Endothelial cell of umbilical vein (primary cell): ENCODE results near the gene TOP3A. TPM values are rescaled to one million over a fixed set of nuclear protein-coding genes. Genes with fewer than 3 reads are reported as not detected.

ENCODE experiments used
- BruUV-seq: library from RNA; stranded (reverse); fragments of 400-500 nt; replicated peaks from 2 replicates; lab custom pipeline; 2021; lab: Mats Ljungman, UMichigan
- CTCF ChIA-PET: fragments of 300-600, 350-600 bp; sonication (Branson Sonifier 250); formaldehyde crosslinking; loops from one replicate; lab custom pipeline; 2021; ENCODE audit warnings: antibody characterized with exemption, inconsistent platforms; lab: Charles Lee
- POLR2A ChIA-PET: fragments of 300-600, 350-600 bp; sonication (Branson Sonifier 250); formaldehyde crosslinking; loops from one replicate; lab custom pipeline; 2021; ENCODE audit warnings: antibody characterized with exemption, inconsistent platforms; lab: Charles Lee
- DNase-seq: peaks from one replicate; pipeline ENCODE4 v3.0.0-alpha.2; 2011; ENCODE audit warnings: low read depth, low spot score
- FAIRE-seq: peaks from 2 replicates; lab custom pipeline; 2011; peaks lifted over from hg19 to GRCh38; lab: Jason Lieb, UNC
- H2AFZ ChIP-seq: 2 replicates; pipeline ENCODE4 v1.6.0; 2012; ENCODE audit warnings: low read depth, low read length, control low read depth, inconsistent platforms
- H3K27ac ChIP-seq: 2 replicates; pipeline ENCODE4 v1.5.1; 2011; ENCODE audit warnings: low read depth, mild to moderate bottlenecking, control low read depth, low read length, moderate library complexity; ENCODE audit not compliant: insufficient read depth
- H3K27me3 ChIP-seq, 2 experiments: 2 replicates each; pipeline versions ENCODE4 v1.6.0 to v1.6.1; 2011; ENCODE audit warnings: low read length in 2 of 2, mixed read lengths in 1 of 2; ENCODE audit not compliant: control insufficient read depth in 2 of 2, insufficient read depth in 2 of 2
- H3K36me3 ChIP-seq, 2 experiments: 2 replicates in 1 of 2; 3 replicates in 1 of 2; pipeline ENCODE4 v1.5.1; 2011; ENCODE audit warnings: low read length in 2 of 2, mild to moderate bottlenecking in 1 of 2, moderate library complexity in 1 of 2; ENCODE audit not compliant: control insufficient read depth in 2 of 2, insufficient read depth in 2 of 2; ENCODE audit errors: extremely low read depth in 1 of 2
- H3K4me1 ChIP-seq: 3 replicates; pipeline ENCODE4 v1.5.1; 2011; ENCODE audit warnings: mild to moderate bottlenecking, low read length; ENCODE audit not compliant: control insufficient read depth, insufficient read depth; ENCODE audit errors: extremely low read depth
- H3K4me2 ChIP-seq: 2 replicates; pipeline ENCODE4 v1.6.1; 2011; ENCODE audit warnings: low read length, control low read depth, mixed read lengths; ENCODE audit not compliant: insufficient read depth
- H3K4me3 ChIP-seq, 3 experiments: fragments of 200-600 bp in 1 of 3; sonication (generic), shearing (Covaris generic) in 1 of 3; replicated peaks in 1 of 3; 2 replicates each; pipeline ENCODE4 v1.5.1; 2011 to 2016; ENCODE audit warnings: control low read depth in 3 of 3, low read length in 3 of 3, mild to moderate bottlenecking in 2 of 3, inconsistent platforms in 1 of 3, low read depth in 1 of 3, moderate library complexity in 1 of 3; ENCODE audit not compliant: insufficient read depth in 1 of 3
- H3K79me2 ChIP-seq: 2 replicates; pipeline ENCODE4 v1.6.0; 2012; ENCODE audit warnings: low read length, inconsistent platforms; ENCODE audit not compliant: control insufficient read depth, insufficient read depth
- H3K9ac ChIP-seq: replicated peaks from 2 replicates; pipeline ENCODE3; 2011; ENCODE audit warnings: low read length, control low read depth; ENCODE audit not compliant: insufficient read depth; ENCODE audit errors: extremely low read depth
- H3K9me1 ChIP-seq: replicated peaks from 3 replicates; pipeline ENCODE4 v1.6.0; 2011; ENCODE audit warnings: mild to moderate bottlenecking, low read length; ENCODE audit not compliant: control insufficient read depth, insufficient read depth; ENCODE audit errors: extremely low read depth
- H3K9me3 ChIP-seq: replicated peaks from 2 replicates; pipeline ENCODE4 v1.5.1; 2012; ENCODE audit warnings: low read length, inconsistent platforms; ENCODE audit not compliant: control insufficient read depth, insufficient read depth
- H4K20me1 ChIP-seq: replicated peaks from 2 replicates; pipeline ENCODE3; 2011; ENCODE audit warnings: mild to moderate bottlenecking, low read length; ENCODE audit not compliant: control insufficient read depth, insufficient read depth; ENCODE audit errors: extremely low read depth
- CTCF ChIP-seq, 2 donors: IDR thresholded peaks; 1 replicate in 1 of 2; 2 replicates in 1 of 2; pipeline ENCODE4 v1.5.1; 2011; ENCODE audit warnings: low read length in 2 of 2, mild to moderate bottlenecking in 2 of 2, moderate library complexity in 2 of 2, control low read depth in 1 of 2, inconsistent platforms in 1 of 2, low read depth in 1 of 2; ENCODE audit not compliant: insufficient read depth in 1 of 2; ENCODE audit errors: extremely low read depth in 1 of 2
- EZH2 ChIP-seq: IDR thresholded peaks from 2 replicates; pipeline ENCODE4 v1.6.1; 2012; ENCODE audit warnings: borderline replicate concordance, low read depth, mild to moderate bottlenecking, moderate library complexity, low read length, inconsistent platforms; ENCODE audit not compliant: severe bottlenecking
- FOS ChIP-seq: IDR thresholded peaks from 2 replicates; pipeline ENCODE4 v1.6.1; 2011; ENCODE audit warnings: mild to moderate bottlenecking, low read length, moderate library complexity, borderline replicate concordance; ENCODE audit not compliant: insufficient read depth
- GATA2 ChIP-seq: IDR thresholded peaks from 2 replicates; pipeline ENCODE4 v1.7.0; 2011; ENCODE audit warnings: low read depth, mild to moderate bottlenecking, moderate library complexity, mixed read lengths, low read length; ENCODE audit not compliant: insufficient read length, insufficient read depth
- JUN ChIP-seq: IDR thresholded peaks from 2 replicates; pipeline ENCODE4 v1.6.1; 2011; ENCODE audit warnings: borderline replicate concordance, low read depth; ENCODE audit not compliant: insufficient read length, insufficient read depth
- MAX ChIP-seq: IDR thresholded peaks from 2 replicates; pipeline ENCODE4 v1.6.1; 2011; ENCODE audit not compliant: insufficient read depth, insufficient read length
- MYC ChIP-seq: IDR thresholded peaks from one replicate; pipeline ENCODE4 v1.6.1; 2011; ENCODE audit warnings: mild to moderate bottlenecking, low read depth, low read length
- POLR2A ChIP-seq: IDR thresholded peaks from 2 replicates; pipeline ENCODE4 v1.6.1; 2012; ENCODE audit warnings: low read depth, mild to moderate bottlenecking, control low read depth, low read length
- POLR2AphosphoS5 ChIP-seq: IDR thresholded peaks from 2 replicates; pipeline ENCODE4 v1.6.1; 2012; ENCODE audit warnings: low read depth, mild to moderate bottlenecking, control low read depth, low read length, moderate library complexity; ENCODE audit not compliant: insufficient read depth
- dilution Hi-C: fragments of 300-500 bp; cut with MboI; formaldehyde crosslinking; loops from one replicate; pipeline ENCODE4 v1.15.0; 2019; ENCODE audit warnings: low sequenced_read_pairs; ENCODE audit not compliant: extremely low pct_ligation_motif_present
- intact Hi-C: fragments of 100-400 bp; cut with micrococcal nuclease; formaldehyde crosslinking; loops from one replicate; pipeline ENCODE4 v1.10.0; 2022
- polyA plus RNA-seq, 4 experiments: library from polyadenylated mRNA; depleted of rRNA in 3 of 4; stranded (reverse) in 3 of 4; unstranded in 1 of 4; fragments of >200 nt; gene quantifications; 2 replicates each; pipeline versions ENCODE4 v1.2.1 to v1.2.3, GENCODE V29; 2011 to 2012; ENCODE audit warnings: missing spikeins in 1 of 4
- total RNA-seq: library from RNA; stranded (reverse); gene quantifications from 2 replicates; pipeline ENCODE4 v1.2.3, GENCODE V29; 2021

Gene TOP3A
- total and polyA plus RNA-seq, 2 donors (not counting 3 experiments of a cell fraction or from before 2014, with no cell fraction given) = 20.4 to 53.1 TPM

GRCh38 chr17:18240449-18240848 is 74.3 kb downstream of the TOP3A start:
- POLR2A ChIA-PET = no interaction called here

More at GRCh38 chr17:18240449-18240848, 74.3 kb downstream of the TOP3A start:
- H2AFZ ChIP-seq = no peak overlapping the region
- H3K36me3 ChIP-seq = peaks cover 7 to 54% of the 10 kb centered on the region in 2 experiments
- no peak overlapping the region for H3K9ac ChIP-seq
- no peak overlapping the region for H3K4me3 ChIP-seq
- H3K4me1 ChIP-seq = peaks cover 9% of the 10 kb centered on the region
- intact Hi-C loops (no loop called here), dilution Hi-C loops (no loop called here)
- no TSS peak for BruUV-seq
- no peak for DNase-seq
- CTCF ChIA-PET = no interaction called here
- no peak overlapping the region for H3K4me2 ChIP-seq
- no peak overlapping the region for H3K27ac ChIP-seq
- no peak for FAIRE-seq
- no peaks in the 10 kb centered on the region for H3K9me1 ChIP-seq
- TF ChIP-seq FOS = no peak
- TF ChIP-seq EZH2 = no peak
- no peak for TF ChIP-seq MAX
- no peak for TF ChIP-seq MYC
- no peak for TF ChIP-seq GATA2
- no peak for TF ChIP-seq POLR2A
- no peak for TF ChIP-seq CTCF (IDR thresholded peaks at IDR 0.05; ENCODE audit: extremely low read depth in 1 of 2, insufficient read depth in 1 of 2, low read depth in 1 of 2, low read length in 2 of 2)
- TF ChIP-seq POLR2AphosphoS5 = no peak
- TF ChIP-seq JUN = no peak
- no peaks in the 10 kb centered on the region for H4K20me1 ChIP-seq
- H3K79me2 ChIP-seq = no peaks in the 10 kb centered on the region
- no peaks in the 10 kb centered on the region for H3K9me3 ChIP-seq
- no peaks in the 10 kb centered on the region for H3K27me3 ChIP-seq
